K562 (cell line): ENCODE data around the gene IL9. TPM values are rescaled to one million over a fixed set of nuclear protein-coding genes. Genes with fewer than 3 reads are reported as not detected.

ENCODE experiments used
- ATAC-seq: fragments of 200-7000 bp; cut with Tn5 transposase; 3 replicates; pipeline ENCODE4 v1.9.1; 2020; ENCODE audit warnings: moderate library complexity
- BruUV-seq: library from RNA; stranded (reverse); fragments of 400-500 nt; replicated peaks from 2 replicates; lab custom pipeline; 2021; lab: Mats Ljungman, UMichigan
- CTCF ChIA-PET: fragments of 300-600 bp; formaldehyde crosslinking; extraction: SDS; loops from one replicate; lab custom pipeline; 2021; ENCODE audit warnings: low intra/inter-chr PET ratio; lab: Yijun Ruan, JAX
- POLR2A ChIA-PET: fragments of 300-600, 350-650 bp; sonication (Branson Sonifier 250); formaldehyde crosslinking; extraction: SDS; loops from one replicate; lab custom pipeline; 2021; ENCODE audit warnings: antibody characterized with exemption, inconsistent platforms; lab: Yijun Ruan, JAX
- DNase-seq, 4 experiments: peaks; one replicate each; pipeline versions ENCODE4 v3.0.0 to v3.0.0-alpha.2; 2011 to 2018; ENCODE audit warnings: low spot score in 3 of 4, mixed read lengths in 3 of 4; ENCODE audit errors: extremely low read depth in 1 of 4
- FAIRE-seq: peaks from 2 replicates; lab custom pipeline; 2011; peaks lifted over from hg19 to GRCh38; lab: Jason Lieb, UNC
- H2AFZ ChIP-seq: 2 replicates; pipeline ENCODE4 v1.6.0; 2011; ENCODE audit warnings: low read depth, low read length, control low read depth, inconsistent platforms
- H3K27ac ChIP-seq: fragments of 200-600 bp; 3 replicates; pipeline ENCODE4 v1.8.0; 2011; ENCODE audit warnings: low read depth, mild to moderate bottlenecking, control low read depth, inconsistent platforms, low read length, moderate library complexity, mixed read lengths; ENCODE audit errors: extremely low read depth
- H3K27me3 ChIP-seq, 2 experiments: fragments of 300-600 bp in 1 of 2; 2 replicates in 1 of 2; 3 replicates in 1 of 2; pipeline versions ENCODE4 v1.6.0 to v1.8.0; 2011; ENCODE audit warnings: inconsistent platforms in 2 of 2, low read length in 2 of 2, mild to moderate bottlenecking in 1 of 2, mixed read lengths in 1 of 2, moderate library complexity in 1 of 2; ENCODE audit not compliant: control insufficient read depth in 2 of 2, insufficient read depth in 2 of 2
- H3K36me3 ChIP-seq: fragments of 300-600 bp; 3 replicates; pipeline ENCODE4 v1.8.0; 2011; ENCODE audit warnings: mild to moderate bottlenecking, low read length, inconsistent platforms; ENCODE audit not compliant: control insufficient read depth, insufficient read depth
- H3K4me1 ChIP-seq, 2 experiments: fragments of 200-600 bp in 1 of 2; replicated peaks in 1 of 2; 2 replicates in 1 of 2; 3 replicates in 1 of 2; pipeline versions ENCODE4 v1.5.1 to v1.8.0; 2011; ENCODE audit warnings: inconsistent platforms in 2 of 2, low read length in 2 of 2, mild to moderate bottlenecking in 1 of 2, mixed read lengths in 1 of 2, moderate library complexity in 1 of 2; ENCODE audit not compliant: control insufficient read depth in 2 of 2, insufficient read depth in 2 of 2
- H3K4me2 ChIP-seq: 2 replicates; pipeline ENCODE4 v1.6.1; 2011; ENCODE audit warnings: low read length, control low read depth, inconsistent platforms, mixed read lengths; ENCODE audit not compliant: insufficient read depth
- H3K4me3 ChIP-seq: fragments of 200-600 bp; sonication (generic), shearing (Covaris generic); 2 replicates; pipeline ENCODE4 v1.5.1; 2016; ENCODE audit warnings: control low read depth, inconsistent platforms
- H3K79me2 ChIP-seq: fragments of 200-600 bp; 3 replicates; pipeline ENCODE4 v1.8.0; 2011; ENCODE audit warnings: low read length, inconsistent platforms; ENCODE audit not compliant: control insufficient read depth, insufficient read depth
- H3K9ac ChIP-seq, 2 experiments: 2 replicates each; pipeline versions ENCODE4 v1.6.0 to v1.6.1; 2011; ENCODE audit warnings: low read depth in 2 of 2, low read length in 2 of 2, control low read depth in 1 of 2, inconsistent platforms in 1 of 2, mild to moderate bottlenecking in 1 of 2, mixed read lengths in 1 of 2; ENCODE audit not compliant: insufficient read depth in 1 of 2
- H3K9me1 ChIP-seq: one replicate; pipeline ENCODE4 v1.6.0; 2011; ENCODE audit warnings: inconsistent platforms, mild to moderate bottlenecking, low read length, moderate library complexity; ENCODE audit not compliant: control insufficient read depth, insufficient read depth
- H3K9me3 ChIP-seq: replicated peaks from 2 replicates; pipeline ENCODE4 v1.5.1; 2011; ENCODE audit warnings: low read depth, low read length, inconsistent platforms; ENCODE audit not compliant: control insufficient read depth, insufficient read depth
- H4K20me1 ChIP-seq: replicated peaks from 2 replicates; pipeline ENCODE4 v1.6.1; 2011; ENCODE audit warnings: low read length, inconsistent platforms, mixed read lengths; ENCODE audit not compliant: control insufficient read depth, insufficient read depth
- DMBX1 ChIP-seq: fragments of 250-450 bp; sonication (Bioruptor Pico); IDR thresholded peaks from 2 replicates; pipeline ENCODE4 v1.8.0; 2022; ENCODE audit warnings: inconsistent platforms, mild to moderate bottlenecking, moderate library complexity, borderline replicate concordance
- HNRNPK ChIP-seq: fragments of 200-400 bp; formaldehyde crosslinking; IDR thresholded peaks from one replicate; pipeline ENCODE4 v1.6.1; 2018; ENCODE audit warnings: mild to moderate bottlenecking, low read depth, low read length; ENCODE audit not compliant: poor library complexity, severe bottlenecking
- NFE2 ChIP-seq: IDR thresholded peaks from 2 replicates; pipeline ENCODE4 v1.6.1; 2014; ENCODE audit warnings: antibody characterized with exemption, low read depth
- POLR2AphosphoS2 ChIP-seq: IDR thresholded peaks from 2 replicates; pipeline ENCODE4 v1.6.1; 2012; ENCODE audit warnings: low read length, improper control_type of control experiment
- SIN3A ChIP-seq, 2 experiments: fragments of 150-350 bp in 1 of 2; IDR thresholded peaks; 2 replicates each; pipeline ENCODE4 v1.6.1; 2011 to 2016; ENCODE audit warnings: borderline replicate concordance in 2 of 2, low read depth in 2 of 2, low read length in 2 of 2, mild to moderate bottlenecking in 2 of 2, moderate library complexity in 2 of 2; ENCODE audit not compliant: control insufficient read depth in 1 of 2
- TAF9B ChIP-seq: fragments of 450-650 bp; IDR thresholded peaks from 2 replicates; pipeline ENCODE4 v1.6.1; 2018; ENCODE audit warnings: mild to moderate bottlenecking; ENCODE audit not compliant: partially characterized antibody
- TARDBP ChIP-seq: fragments of 450-650 bp; IDR thresholded peaks from 2 replicates; pipeline ENCODE4 v1.6.1; 2016
- TCF7 ChIP-seq: sonication (generic); IDR thresholded peaks from 2 replicates; pipeline ENCODE4 v1.6.1; 2016; ENCODE audit warnings: antibody characterized with exemption, borderline replicate concordance
- TSC22D4 ChIP-seq: fragments of 450-650 bp; IDR thresholded peaks from 2 replicates; pipeline ENCODE4 v1.6.1; 2016; ENCODE audit warnings: missing genetic modification characterization, missing biosample characterization, control low read depth
- U2AF1 ChIP-seq: fragments of 200-400 bp; formaldehyde crosslinking; optimal IDR thresholded peaks from 2 replicates; pipeline ENCODE3; 2017; ENCODE audit warnings: mild to moderate bottlenecking, low read depth, low read length, moderate library complexity
- ZNF263 ChIP-seq: sonication (generic); formaldehyde crosslinking; IDR thresholded peaks from 2 replicates; pipeline ENCODE4 v1.8.0; 2022; ENCODE audit warnings: mild to moderate bottlenecking, missing genetic modification reagents, borderline replicate concordance
- ZNF316 ChIP-seq: fragments of 450-650 bp; IDR thresholded peaks from 2 replicates; pipeline ENCODE4 v1.6.1; 2016
- ZNF445 ChIP-seq: fragments of 250-450 bp; sonication (Bioruptor Pico); IDR thresholded peaks from 2 replicates; pipeline ENCODE4 v1.4.0; 2020; ENCODE audit warnings: low read depth, mild to moderate bottlenecking, moderate library complexity
- ZNF583 ChIP-seq: fragments of 250-450 bp; sonication (Bioruptor Pico); IDR thresholded peaks from 2 replicates; pipeline ENCODE4 v1.4.0; 2020
- WGBS: fragments of 100-300 bp; shearing (Covaris generic); methylation state at CpG from one replicate; pipeline ENCODE4 v1.1.6; 2016; ENCODE audit warnings: low coverage, mixed read lengths; ENCODE audit not compliant: insufficient coverage; ENCODE audit errors: missing lambda C conversion rate; 5-methylcytosine and 5-hydroxymethylcytosine counted together
- in situ Hi-C: fragments of 300-500 bp; cut with MboI; formaldehyde crosslinking; loops from 4 replicates; pipeline ENCODE4 v1.15.0; 2018; ENCODE audit warnings: inconsistent platforms, mixed read lengths
- intact Hi-C: fragments of 100-400 bp; cut with micrococcal nuclease; formaldehyde crosslinking; loops from 2 replicates; pipeline ENCODE4 v1.14.2; 2022
- polyA plus RNA-seq, 8 experiments: library from polyadenylated mRNA; depleted of rRNA in 4 of 8; stranded (reverse) in 5 of 8; unstranded in 3 of 8; fragments of >200 nt; fragmentation: Nextera tagmentation in 2 of 8; fragmentation: Illumina TruSeq in 1 of 8; extraction: Ambion mirVana in 2 of 8; extraction: Trizol in 1 of 8; gene quantifications; 2 replicates each; pipeline versions ENCODE4 v1.2.1 to v1.2.3, GENCODE V29; 2011 to 2014; ENCODE audit warnings: inconsistent platforms in 1 of 8, missing spikeins in 1 of 8
- total RNA-seq, 7 experiments: library from RNA; depleted of rRNA in 6 of 7; stranded (reverse); fragments of >200 nt in 6 of 7; fragmentation: Illumina TruSeq in 2 of 7; extraction: Trizol in 2 of 7; gene quantifications; 2 replicates each; pipeline versions ENCODE4 v1.2.1 to v1.2.3, GENCODE V29; 2011 to 2021; ENCODE audit warnings: low replicate concordance in 1 of 7
- TF ChIP-seq, protein P1 (sequence below): fragments of 450-650 bp; IDR thresholded peaks from 2 replicates; pipeline ENCODE4 v1.7.0; 2016; ENCODE audit warnings: borderline replicate concordance
- TF ChIP-seq, protein P2 (sequence below), 2 experiments: fragments of 150-350 bp in 1 of 2; IDR thresholded peaks; 2 replicates each; pipeline ENCODE4 v1.6.1; 2012 to 2016; ENCODE audit warnings: low read depth in 2 of 2, low read length in 2 of 2, mild to moderate bottlenecking in 1 of 2, moderate library complexity in 1 of 2
- TF ChIP-seq, protein P3 (sequence below): sonication (generic); formaldehyde crosslinking; IDR thresholded peaks from 2 replicates; pipeline ENCODE4 v1.8.1; 2023; ENCODE audit warnings: mild to moderate bottlenecking, missing genetic modification reagents

IL9 gene
- total and polyA plus RNA-seq, 9 of the 15 experiments (the other 6 are each of a cell fraction or from before 2014, with no cell fraction given): not detected

DNA sequence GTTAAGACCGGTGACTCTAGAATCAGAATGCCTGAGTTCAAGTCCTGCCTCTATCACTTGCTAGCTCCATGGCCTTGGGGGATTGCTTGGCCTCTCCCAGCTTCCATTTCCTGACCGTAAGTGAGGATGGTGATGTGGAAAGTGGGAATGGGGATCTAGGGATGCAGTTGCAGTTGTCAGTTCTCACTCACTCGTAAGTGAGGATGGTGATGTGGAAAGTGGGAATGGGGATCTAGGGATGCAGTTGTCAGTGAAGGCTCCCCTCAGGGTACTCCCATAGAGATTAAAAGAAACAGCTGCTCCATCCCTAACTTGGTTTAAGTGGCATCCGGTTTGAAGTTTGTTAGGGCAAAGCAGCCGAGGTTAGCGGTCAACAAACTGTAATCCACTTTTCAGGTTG, 3.0 kb upstream of the IL9 start:
- WGBS: 0% methylated on average over 6 of the region's 6 CpGs
- no peak for FAIRE-seq
- intact Hi-C loops: no loop called here
- H3K79me2 ChIP-seq: no peaks in the 10 kb centered on the region
- no peak overlapping the region for H3K27ac ChIP-seq
- in situ Hi-C loops: no loop called here
- no peaks in the 10 kb centered on the region for H3K9me3 ChIP-seq
- ChIA-PET CTCF (no interaction called here), POLR2A (no interaction called here)
- H2AFZ ChIP-seq: no peak overlapping the region
- H3K4me1 ChIP-seq: peaks cover 0 to 4% of the 10 kb centered on the region in 2 experiments; a peak in 1 of 5 replicates
- no peak overlapping the region for H3K4me2 ChIP-seq
- H3K9me1 ChIP-seq: no peaks in the 10 kb centered on the region
- no peak overlapping the region for H3K9ac ChIP-seq
- no peak overlapping the region for H3K4me3 ChIP-seq
- peaks cover 0 to 23% of the 10 kb centered on the region in 2 experiments; a peak in 2 of 5 replicates for H3K27me3 ChIP-seq
- no peak for ATAC-seq
- TF ChIP-seq, protein P1, sequence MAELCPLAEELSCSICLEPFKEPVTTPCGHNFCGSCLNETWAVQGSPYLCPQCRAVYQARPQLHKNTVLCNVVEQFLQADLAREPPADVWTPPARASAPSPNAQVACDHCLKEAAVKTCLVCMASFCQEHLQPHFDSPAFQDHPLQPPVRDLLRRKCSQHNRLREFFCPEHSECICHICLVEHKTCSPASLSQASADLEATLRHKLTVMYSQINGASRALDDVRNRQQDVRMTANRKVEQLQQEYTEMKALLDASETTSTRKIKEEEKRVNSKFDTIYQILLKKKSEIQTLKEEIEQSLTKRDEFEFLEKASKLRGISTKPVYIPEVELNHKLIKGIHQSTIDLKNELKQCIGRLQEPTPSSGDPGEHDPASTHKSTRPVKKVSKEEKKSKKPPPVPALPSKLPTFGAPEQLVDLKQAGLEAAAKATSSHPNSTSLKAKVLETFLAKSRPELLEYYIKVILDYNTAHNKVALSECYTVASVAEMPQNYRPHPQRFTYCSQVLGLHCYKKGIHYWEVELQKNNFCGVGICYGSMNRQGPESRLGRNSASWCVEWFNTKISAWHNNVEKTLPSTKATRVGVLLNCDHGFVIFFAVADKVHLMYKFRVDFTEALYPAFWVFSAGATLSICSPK: no peak
- TF ChIP-seq TCF7 (no peak), SIN3A (IDR thresholded peaks at IDR 0.05; ENCODE audit: borderline replicate concordance in 2 of 2, control insufficient read depth in 1 of 2, low read depth in 2 of 2, low read length in 2 of 2) (no peak), ZNF316 (no peak), TAF9B (no peak), TSC22D4 (tag) (no peak), POLR2AphosphoS2 (no peak), HNRNPK (no peak), ZNF263 (no peak), TARDBP (no peak), NFE2 (no peak), ZNF445 (CRISPR knock-in tag) (no peak), U2AF1 (no peak), DMBX1 (CRISPR knock-in tag) (no peak), ZNF583 (CRISPR knock-in tag) (no peak)
- TF ChIP-seq, protein P2, sequence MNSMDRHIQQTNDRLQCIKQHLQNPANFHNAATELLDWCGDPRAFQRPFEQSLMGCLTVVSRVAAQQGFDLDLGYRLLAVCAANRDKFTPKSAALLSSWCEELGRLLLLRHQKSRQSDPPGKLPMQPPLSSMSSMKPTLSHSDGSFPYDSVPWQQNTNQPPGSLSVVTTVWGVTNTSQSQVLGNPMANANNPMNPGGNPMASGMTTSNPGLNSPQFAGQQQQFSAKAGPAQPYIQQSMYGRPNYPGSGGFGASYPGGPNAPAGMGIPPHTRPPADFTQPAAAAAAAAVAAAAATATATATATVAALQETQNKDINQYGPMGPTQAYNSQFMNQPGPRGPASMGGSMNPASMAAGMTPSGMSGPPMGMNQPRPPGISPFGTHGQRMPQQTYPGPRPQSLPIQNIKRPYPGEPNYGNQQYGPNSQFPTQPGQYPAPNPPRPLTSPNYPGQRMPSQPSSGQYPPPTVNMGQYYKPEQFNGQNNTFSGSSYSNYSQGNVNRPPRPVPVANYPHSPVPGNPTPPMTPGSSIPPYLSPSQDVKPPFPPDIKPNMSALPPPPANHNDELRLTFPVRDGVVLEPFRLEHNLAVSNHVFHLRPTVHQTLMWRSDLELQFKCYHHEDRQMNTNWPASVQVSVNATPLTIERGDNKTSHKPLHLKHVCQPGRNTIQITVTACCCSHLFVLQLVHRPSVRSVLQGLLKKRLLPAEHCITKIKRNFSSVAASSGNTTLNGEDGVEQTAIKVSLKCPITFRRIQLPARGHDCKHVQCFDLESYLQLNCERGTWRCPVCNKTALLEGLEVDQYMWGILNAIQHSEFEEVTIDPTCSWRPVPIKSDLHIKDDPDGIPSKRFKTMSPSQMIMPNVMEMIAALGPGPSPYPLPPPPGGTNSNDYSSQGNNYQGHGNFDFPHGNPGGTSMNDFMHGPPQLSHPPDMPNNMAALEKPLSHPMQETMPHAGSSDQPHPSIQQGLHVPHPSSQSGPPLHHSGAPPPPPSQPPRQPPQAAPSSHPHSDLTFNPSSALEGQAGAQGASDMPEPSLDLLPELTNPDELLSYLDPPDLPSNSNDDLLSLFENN (IDR thresholded peaks at IDR 0.05; ENCODE audit: low read depth in 2 of 2, low read length in 2 of 2): no peak
- TF ChIP-seq, protein P3, sequence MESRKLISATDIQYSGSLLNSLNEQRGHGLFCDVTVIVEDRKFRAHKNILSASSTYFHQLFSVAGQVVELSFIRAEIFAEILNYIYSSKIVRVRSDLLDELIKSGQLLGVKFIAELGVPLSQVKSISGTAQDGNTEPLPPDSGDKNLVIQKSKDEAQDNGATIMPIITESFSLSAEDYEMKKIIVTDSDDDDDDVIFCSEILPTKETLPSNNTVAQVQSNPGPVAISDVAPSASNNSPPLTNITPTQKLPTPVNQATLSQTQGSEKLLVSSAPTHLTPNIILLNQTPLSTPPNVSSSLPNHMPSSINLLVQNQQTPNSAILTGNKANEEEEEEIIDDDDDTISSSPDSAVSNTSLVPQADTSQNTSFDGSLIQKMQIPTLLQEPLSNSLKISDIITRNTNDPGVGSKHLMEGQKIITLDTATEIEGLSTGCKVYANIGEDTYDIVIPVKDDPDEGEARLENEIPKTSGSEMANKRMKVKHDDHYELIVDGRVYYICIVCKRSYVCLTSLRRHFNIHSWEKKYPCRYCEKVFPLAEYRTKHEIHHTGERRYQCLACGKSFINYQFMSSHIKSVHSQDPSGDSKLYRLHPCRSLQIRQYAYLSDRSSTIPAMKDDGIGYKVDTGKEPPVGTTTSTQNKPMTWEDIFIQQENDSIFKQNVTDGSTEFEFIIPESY (CRISPR knock-in tag): no peak
- no peaks in the 10 kb centered on the region for H4K20me1 ChIP-seq
- DNase-seq: no peak
- BruUV-seq: no TSS peak
- no peaks in the 10 kb centered on the region for H3K36me3 ChIP-seq
